ENCODE data around the gene COL6A2. TPM values are rescaled to one million over a fixed set of nuclear protein-coding genes. Genes with fewer than 3 reads are reported as not detected.
"Not testable (repeated sequence)": the region's sequence is repeated elsewhere in the genome, so short reads cannot be mapped to it uniquely, and the experiment has no call there.

The COL6A2 gene
- polyA plus RNA-seq, 3 donors, result 0.01 TPM; not detected in 2

DNA sequence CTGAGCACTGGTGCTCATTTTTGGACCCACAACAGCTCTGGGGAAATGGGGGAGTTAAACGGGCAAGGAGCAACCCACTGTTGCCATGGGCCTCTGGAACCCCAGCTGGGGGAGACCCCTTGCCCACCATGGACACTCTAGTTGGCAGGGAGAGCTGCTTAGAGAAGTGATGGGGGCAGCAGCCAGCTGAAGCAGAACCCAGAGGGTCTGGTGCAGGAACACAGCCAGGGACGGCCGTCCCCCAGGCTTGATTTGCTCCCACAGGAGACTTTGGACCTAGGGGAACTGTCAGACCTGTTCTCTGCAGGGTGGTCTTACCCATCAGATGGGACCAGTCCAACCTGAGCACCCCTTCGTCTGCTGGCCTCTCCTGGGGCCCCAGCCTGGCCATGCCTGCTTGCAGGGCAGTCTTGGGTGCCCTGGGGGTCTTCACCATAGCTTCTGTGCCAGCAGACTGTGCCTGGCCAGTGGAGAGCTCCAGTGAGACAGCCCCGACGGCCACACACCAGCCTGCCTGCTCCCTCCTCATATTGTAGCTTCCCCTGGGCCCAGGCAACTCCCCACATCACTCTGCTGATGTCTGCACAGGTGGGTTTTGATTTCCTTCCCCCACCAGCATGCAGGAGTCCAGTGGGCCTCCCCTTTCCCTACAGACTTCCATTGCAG lies 75.1 kb downstream of the COL6A2 start:
- no peak overlapping the region for H3K4me3 Mint-ChIP-seq
- no peaks in the 10 kb centered on the region for H3K4me1 ChIP-seq (ENCODE audit: control insufficient read depth in 1 of 2, insufficient read depth in 2 of 2, low read length in 2 of 2)
- TF ChIP-seq, protein P1, sequence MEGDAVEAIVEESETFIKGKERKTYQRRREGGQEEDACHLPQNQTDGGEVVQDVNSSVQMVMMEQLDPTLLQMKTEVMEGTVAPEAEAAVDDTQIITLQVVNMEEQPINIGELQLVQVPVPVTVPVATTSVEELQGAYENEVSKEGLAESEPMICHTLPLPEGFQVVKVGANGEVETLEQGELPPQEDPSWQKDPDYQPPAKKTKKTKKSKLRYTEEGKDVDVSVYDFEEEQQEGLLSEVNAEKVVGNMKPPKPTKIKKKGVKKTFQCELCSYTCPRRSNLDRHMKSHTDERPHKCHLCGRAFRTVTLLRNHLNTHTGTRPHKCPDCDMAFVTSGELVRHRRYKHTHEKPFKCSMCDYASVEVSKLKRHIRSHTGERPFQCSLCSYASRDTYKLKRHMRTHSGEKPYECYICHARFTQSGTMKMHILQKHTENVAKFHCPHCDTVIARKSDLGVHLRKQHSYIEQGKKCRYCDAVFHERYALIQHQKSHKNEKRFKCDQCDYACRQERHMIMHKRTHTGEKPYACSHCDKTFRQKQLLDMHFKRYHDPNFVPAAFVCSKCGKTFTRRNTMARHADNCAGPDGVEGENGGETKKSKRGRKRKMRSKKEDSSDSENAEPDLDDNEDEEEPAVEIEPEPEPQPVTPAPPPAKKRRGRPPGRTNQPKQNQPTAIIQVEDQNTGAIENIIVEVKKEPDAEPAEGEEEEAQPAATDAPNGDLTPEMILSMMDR (IDR thresholded peaks at IDR 0.05), result no peak
- H3K9me3 Mint-ChIP-seq, result peaks cover 17 to 32% (median 21%) of the 10 kb centered on the region in 7 donors
- intact Hi-C loops (cut with micrococcal nuclease), result no loop called here
- H3K27me3 Mint-ChIP-seq (ENCODE audit: low read depth in 3 of 3), result peaks cover 2 to 5% (median 3%) of the 10 kb centered on the region in 3 donors
- no peaks in the 10 kb centered on the region for H3K4me1 Mint-ChIP-seq
- 90% methylated on average over 6 of the region's 6 CpGs for WGBS (ENCODE audit: insufficient coverage)
- H3K4me3 ChIP-seq (replicated peaks in 1 of 3; ENCODE audit: low read depth in 2 of 3, low read length in 3 of 3), result no peak overlapping the region
- no peaks in the 10 kb centered on the region for H3K27me3 ChIP-seq (ENCODE audit: control insufficient read depth in 2 of 2, insufficient read depth in 2 of 2, low read length in 2 of 2)
- H3K36me3 Mint-ChIP-seq, result no peaks in the 10 kb centered on the region
- H3K4me2 ChIP-seq (replicated peaks; ENCODE audit: extremely low read depth, low read length, poor library complexity, severe bottlenecking), result no peak overlapping the region
- peaks cover 0 to 15% of the 10 kb centered on the region in 2 donors for H3K9me3 ChIP-seq (replicated peaks in 1 of 2; ENCODE audit: control insufficient read depth in 1 of 2, insufficient read depth in 1 of 2, low read length in 2 of 2)
- H2AFZ ChIP-seq (ENCODE audit: insufficient read depth, low read depth, low read length, poor library complexity, severe bottlenecking), result no peak overlapping the region
- H3K27ac ChIP-seq (ENCODE audit: low read depth in 1 of 2, low read length in 2 of 2), result no peak overlapping the region
- no peak overlapping the region for H3K9ac ChIP-seq (ENCODE audit: insufficient read depth, low read length, poor library complexity, severe bottlenecking)
- DNase-seq, result no peak
- no peaks in the 10 kb centered on the region for H3K79me2 ChIP-seq (ENCODE audit: insufficient read depth, low read length)
- no peak overlapping the region for H3K27ac Mint-ChIP-seq
- no peaks in the 10 kb centered on the region for H4K20me1 ChIP-seq (ENCODE audit: insufficient read depth, low read length)
- no peaks in the 10 kb centered on the region for H3K36me3 ChIP-seq (replicated peaks in 1 of 2; ENCODE audit: control insufficient read depth in 1 of 2, insufficient read depth in 2 of 2, low read length in 2 of 2)

DNA sequence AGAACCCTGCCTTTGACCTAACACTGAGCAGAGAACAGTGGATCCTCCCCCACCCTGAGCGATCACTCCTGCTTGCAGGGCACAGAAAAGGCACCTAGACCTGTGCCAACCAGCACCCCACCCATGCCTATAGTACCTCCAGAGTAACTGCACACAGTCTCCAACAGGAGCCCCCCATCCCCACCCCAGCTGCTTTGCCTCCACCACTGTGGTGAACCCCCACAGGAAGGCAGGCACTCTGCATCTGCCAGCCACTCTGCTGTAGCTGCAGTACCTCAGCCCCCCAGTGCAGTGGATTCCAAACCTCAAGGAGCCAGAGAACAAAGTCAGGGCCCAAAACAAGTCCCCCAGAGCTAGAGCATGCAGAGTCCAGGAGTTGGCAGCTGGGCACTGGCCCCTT lies 75.7 kb downstream of the COL6A2 start:
- intact Hi-C loops (cut with micrococcal nuclease), result no loop called here
- H2AFZ ChIP-seq (ENCODE audit: insufficient read depth, low read depth, low read length, poor library complexity, severe bottlenecking), result no peak overlapping the region
- no peaks in the 10 kb centered on the region for H3K4me1 ChIP-seq (ENCODE audit: control insufficient read depth in 1 of 2, insufficient read depth in 2 of 2, low read length in 2 of 2)
- H3K4me3 Mint-ChIP-seq, result no peak overlapping the region
- H3K4me2 ChIP-seq (replicated peaks; ENCODE audit: extremely low read depth, low read length, poor library complexity, severe bottlenecking), result no peak overlapping the region
- H3K9ac ChIP-seq (ENCODE audit: insufficient read depth, low read length, poor library complexity, severe bottlenecking), result no peak overlapping the region
- peaks cover 0 to 15% of the 10 kb centered on the region in 2 donors for H3K9me3 ChIP-seq (replicated peaks in 1 of 2; ENCODE audit: control insufficient read depth in 1 of 2, insufficient read depth in 1 of 2, low read length in 2 of 2)
- H4K20me1 ChIP-seq (ENCODE audit: insufficient read depth, low read length), result no peaks in the 10 kb centered on the region
- no peak overlapping the region for H3K4me3 ChIP-seq (replicated peaks in 1 of 3; ENCODE audit: low read depth in 2 of 3, low read length in 3 of 3)
- TF ChIP-seq, protein P1 (IDR thresholded peaks at IDR 0.05), result no peak
- no peaks in the 10 kb centered on the region for H3K4me1 Mint-ChIP-seq
- H3K27ac ChIP-seq (ENCODE audit: low read depth in 1 of 2, low read length in 2 of 2), result no peak overlapping the region
- no peaks in the 10 kb centered on the region for H3K27me3 ChIP-seq (ENCODE audit: control insufficient read depth in 2 of 2, insufficient read depth in 2 of 2, low read length in 2 of 2)
- DNase-seq, result no peak
- H3K27me3 Mint-ChIP-seq (ENCODE audit: low read depth in 3 of 3), result peaks cover 2 to 5% (median 3%) of the 10 kb centered on the region in 3 donors
- WGBS (ENCODE audit: insufficient coverage), result 75% methylated on average over 1 of the region's 1 CpG
- no peaks in the 10 kb centered on the region for H3K36me3 ChIP-seq (replicated peaks in 1 of 2; ENCODE audit: control insufficient read depth in 1 of 2, insufficient read depth in 2 of 2, low read length in 2 of 2)
- H3K9me3 Mint-ChIP-seq, result peaks cover 17 to 32% (median 22%) of the 10 kb centered on the region in 7 donors
- no peak overlapping the region for H3K27ac Mint-ChIP-seq
- no peaks in the 10 kb centered on the region for H3K79me2 ChIP-seq (ENCODE audit: insufficient read depth, low read length)
- H3K36me3 Mint-ChIP-seq, result no peaks in the 10 kb centered on the region

DNA sequence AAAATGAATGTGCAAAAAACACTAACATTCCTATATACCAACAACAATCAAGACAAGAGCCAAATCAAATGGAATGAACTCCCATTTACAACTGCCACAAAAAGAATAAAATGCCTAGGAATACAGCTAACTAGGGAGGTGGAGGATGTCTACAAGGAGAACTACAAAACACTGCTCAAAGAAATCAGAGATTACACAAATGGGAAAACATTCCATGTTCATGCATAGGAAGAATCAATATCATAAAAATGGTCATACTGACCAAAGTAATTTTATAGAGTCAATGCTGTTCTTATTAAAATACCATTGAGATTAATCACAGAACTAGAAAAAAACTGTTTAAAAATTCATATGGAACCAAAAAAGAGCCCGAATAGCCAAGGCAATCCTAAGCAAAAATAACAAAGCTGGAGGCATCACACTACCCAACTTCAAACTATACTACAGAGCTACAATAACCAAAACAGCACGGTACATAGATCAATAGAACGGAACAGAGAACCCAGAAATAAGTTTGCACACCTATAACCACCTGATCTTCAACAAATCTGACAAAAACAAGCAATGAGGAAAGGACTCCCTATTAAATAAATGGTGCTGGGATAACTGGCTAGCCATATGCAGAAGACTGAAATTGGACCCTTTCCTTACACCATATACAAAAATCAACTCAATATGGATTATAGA lies 78.7 kb downstream of the COL6A2 start:
- H4K20me1 ChIP-seq (ENCODE audit: insufficient read depth, low read length); H3K36me3 Mint-ChIP-seq; H3K4me1 ChIP-seq (ENCODE audit: control insufficient read depth in 1 of 2, insufficient read depth in 2 of 2, low read length in 2 of 2); H3K4me3 ChIP-seq (replicated peaks in 1 of 3; ENCODE audit: low read depth in 2 of 3, low read length in 3 of 3); H3K36me3 ChIP-seq (replicated peaks in 1 of 2; ENCODE audit: control insufficient read depth in 1 of 2, insufficient read depth in 2 of 2, low read length in 2 of 2); H3K27me3 Mint-ChIP-seq (ENCODE audit: low read depth in 3 of 3); H3K27ac Mint-ChIP-seq; intact Hi-C loops (cut with micrococcal nuclease); H3K9ac ChIP-seq (ENCODE audit: insufficient read depth, low read length, poor library complexity, severe bottlenecking); H3K27me3 ChIP-seq (ENCODE audit: control insufficient read depth in 2 of 2, insufficient read depth in 2 of 2, low read length in 2 of 2); H3K4me3 Mint-ChIP-seq; H3K4me1 Mint-ChIP-seq; DNase-seq; H3K79me2 ChIP-seq (ENCODE audit: insufficient read depth, low read length); H3K27ac ChIP-seq (ENCODE audit: low read depth in 1 of 2, low read length in 2 of 2); H2AFZ ChIP-seq (ENCODE audit: insufficient read depth, low read depth, low read length, poor library complexity, severe bottlenecking); H3K4me2 ChIP-seq (replicated peaks; ENCODE audit: extremely low read depth, low read length, poor library complexity, severe bottlenecking): not testable (repeated sequence)
- peaks cover 0 to 15% of the 10 kb centered on the region in 2 donors for H3K9me3 ChIP-seq (replicated peaks in 1 of 2; ENCODE audit: control insufficient read depth in 1 of 2, insufficient read depth in 1 of 2, low read length in 2 of 2)
- WGBS (ENCODE audit: insufficient coverage), result 100% methylated on average over 1 of the region's 3 CpGs
- peaks cover 17 to 32% (median 22%) of the 10 kb centered on the region in 7 donors for H3K9me3 Mint-ChIP-seq

Measured in CD14-positive monocyte (primary cell).